GM20000 (cell line): Measurements from ENCODE around the gene TRAPPC4.
"Not testable (repeated sequence)": the region's sequence is repeated elsewhere in the genome, so short reads cannot be mapped to it uniquely, and the experiment has no call there.

Source experiments
- DNase-seq: peaks from one replicate; pipeline ENCODE4 v3.0.0; 2012; ENCODE audit warnings: low spot score
- TF ChIP-seq, protein P1 (sequence below): IDR thresholded peaks from 2 replicates; pipeline ENCODE4 v1.5.1; 2012; ENCODE audit warnings: mild to moderate bottlenecking, control low read depth; ENCODE audit errors: extremely low read depth, missing control alignments

TRAPPC4 gene

GRCh38 chr11:119030329-119031047 is 11.9 kb downstream of the TRAPPC4 start, which contains the start of gene SLC37A4:
SLC37A4 (minus strand) TSS chr11:119030877.
- TF ChIP-seq, protein P1, sequence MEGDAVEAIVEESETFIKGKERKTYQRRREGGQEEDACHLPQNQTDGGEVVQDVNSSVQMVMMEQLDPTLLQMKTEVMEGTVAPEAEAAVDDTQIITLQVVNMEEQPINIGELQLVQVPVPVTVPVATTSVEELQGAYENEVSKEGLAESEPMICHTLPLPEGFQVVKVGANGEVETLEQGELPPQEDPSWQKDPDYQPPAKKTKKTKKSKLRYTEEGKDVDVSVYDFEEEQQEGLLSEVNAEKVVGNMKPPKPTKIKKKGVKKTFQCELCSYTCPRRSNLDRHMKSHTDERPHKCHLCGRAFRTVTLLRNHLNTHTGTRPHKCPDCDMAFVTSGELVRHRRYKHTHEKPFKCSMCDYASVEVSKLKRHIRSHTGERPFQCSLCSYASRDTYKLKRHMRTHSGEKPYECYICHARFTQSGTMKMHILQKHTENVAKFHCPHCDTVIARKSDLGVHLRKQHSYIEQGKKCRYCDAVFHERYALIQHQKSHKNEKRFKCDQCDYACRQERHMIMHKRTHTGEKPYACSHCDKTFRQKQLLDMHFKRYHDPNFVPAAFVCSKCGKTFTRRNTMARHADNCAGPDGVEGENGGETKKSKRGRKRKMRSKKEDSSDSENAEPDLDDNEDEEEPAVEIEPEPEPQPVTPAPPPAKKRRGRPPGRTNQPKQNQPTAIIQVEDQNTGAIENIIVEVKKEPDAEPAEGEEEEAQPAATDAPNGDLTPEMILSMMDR: peak; percentile 91
- peak; percentile 98 for DNase-seq

GRCh38 chr11:119031912-119032280 is 13.3 kb downstream of the TRAPPC4 start:
- TF ChIP-seq, protein P1: no peak
- DNase-seq: no peak

GRCh38 chr11:119033421-119033820 is 14.9 kb downstream of the TRAPPC4 start:
- not testable (repeated sequence) for DNase-seq

- DNase-seq: no peak
- TF ChIP-seq, protein P1: no peak
These were observed 16.2 kb downstream of the TRAPPC4 start for GRCh38 chr11:119034813-119035212.

- no peak for DNase-seq
- TF ChIP-seq, protein P1: no peak
These were observed 20.3 kb downstream of the TRAPPC4 start for GRCh38 chr11:119038884-119039283.

GRCh38 chr11:119039471-119039870 is 20.9 kb downstream of the TRAPPC4 start:
- not testable (repeated sequence) for DNase-seq

GRCh38 chr11:119041821-119042514 is 23.4 kb downstream of the TRAPPC4 start:
- TF ChIP-seq, protein P1: no peak
- no peak for DNase-seq

- no peak for DNase-seq
- TF ChIP-seq, protein P1: no peak
These were observed 24.4 kb downstream of the TRAPPC4 start for GRCh38 chr11:119042927-119043326.
